SK-N-SH treated with all-trans-retinoic acid at 6 μM for 48 hours (cell line): ENCODE results near the gene VIT.

Source experiments
- ARNTL ChIP-seq: fragments of 450-650 bp; formaldehyde crosslinking; IDR thresholded peaks from 2 replicates; pipeline ENCODE4 v1.5.0; 2020; ENCODE audit warnings: low read depth, mild to moderate bottlenecking, moderate library complexity, borderline replicate concordance
- CREB5 ChIP-seq: fragments of 250-450 bp; sonication (Bioruptor Pico); IDR thresholded peaks from 2 replicates; pipeline ENCODE4 v1.5.1; 2020; ENCODE audit warnings: low read depth, mild to moderate bottlenecking, moderate library complexity
- ISL1 ChIP-seq: fragments of 250-450 bp; sonication (Bioruptor Pico); IDR thresholded peaks from 2 replicates; pipeline ENCODE4 v2.1.2; 2022; ENCODE audit warnings: mild to moderate bottlenecking, moderate library complexity
- ZFP3 ChIP-seq: fragments of 250-450 bp; sonication (Bioruptor Pico); IDR thresholded peaks from 2 replicates; pipeline ENCODE4 v1.5.0; 2020; ENCODE audit warnings: mild to moderate bottlenecking, moderate library complexity
- ZFP30 ChIP-seq: fragments of 450-650 bp; formaldehyde crosslinking; IDR thresholded peaks from 2 replicates; pipeline ENCODE4 v1.5.0; 2022; ENCODE audit warnings: mild to moderate bottlenecking, moderate library complexity
- ZNF70 ChIP-seq: fragments of 450-650 bp; formaldehyde crosslinking; IDR thresholded peaks from 2 replicates; pipeline ENCODE4 v1.5.0; 2020; ENCODE audit warnings: mild to moderate bottlenecking, moderate library complexity
- TF ChIP-seq, protein P1 (sequence below): fragments of 250-450 bp; sonication (Bioruptor Pico); IDR thresholded peaks from 2 replicates; pipeline ENCODE4 v1.5.0; 2020; ENCODE audit warnings: mild to moderate bottlenecking, moderate library complexity

GRCh38 chr2:36732673-36733036 is 36.1 kb downstream of the VIT start:
- TF ChIP-seq CREB5 (CRISPR knock-in tag): no peak
- no peak for TF ChIP-seq ZFP3 (CRISPR knock-in tag)
- TF ChIP-seq ZNF70 (CRISPR knock-in tag): no peak
- no peak for TF ChIP-seq ZFP30 (CRISPR knock-in tag)
- TF ChIP-seq, protein P1, sequence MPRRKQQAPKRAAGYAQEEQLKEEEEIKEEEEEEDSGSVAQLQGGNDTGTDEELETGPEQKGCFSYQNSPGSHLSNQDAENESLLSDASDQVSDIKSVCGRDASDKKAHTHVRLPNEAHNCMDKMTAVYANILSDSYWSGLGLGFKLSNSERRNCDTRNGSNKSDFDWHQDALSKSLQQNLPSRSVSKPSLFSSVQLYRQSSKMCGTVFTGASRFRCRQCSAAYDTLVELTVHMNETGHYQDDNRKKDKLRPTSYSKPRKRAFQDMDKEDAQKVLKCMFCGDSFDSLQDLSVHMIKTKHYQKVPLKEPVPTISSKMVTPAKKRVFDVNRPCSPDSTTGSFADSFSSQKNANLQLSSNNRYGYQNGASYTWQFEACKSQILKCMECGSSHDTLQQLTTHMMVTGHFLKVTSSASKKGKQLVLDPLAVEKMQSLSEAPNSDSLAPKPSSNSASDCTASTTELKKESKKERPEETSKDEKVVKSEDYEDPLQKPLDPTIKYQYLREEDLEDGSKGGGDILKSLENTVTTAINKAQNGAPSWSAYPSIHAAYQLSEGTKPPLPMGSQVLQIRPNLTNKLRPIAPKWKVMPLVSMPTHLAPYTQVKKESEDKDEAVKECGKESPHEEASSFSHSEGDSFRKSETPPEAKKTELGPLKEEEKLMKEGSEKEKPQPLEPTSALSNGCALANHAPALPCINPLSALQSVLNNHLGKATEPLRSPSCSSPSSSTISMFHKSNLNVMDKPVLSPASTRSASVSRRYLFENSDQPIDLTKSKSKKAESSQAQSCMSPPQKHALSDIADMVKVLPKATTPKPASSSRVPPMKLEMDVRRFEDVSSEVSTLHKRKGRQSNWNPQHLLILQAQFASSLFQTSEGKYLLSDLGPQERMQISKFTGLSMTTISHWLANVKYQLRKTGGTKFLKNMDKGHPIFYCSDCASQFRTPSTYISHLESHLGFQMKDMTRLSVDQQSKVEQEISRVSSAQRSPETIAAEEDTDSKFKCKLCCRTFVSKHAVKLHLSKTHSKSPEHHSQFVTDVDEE (CRISPR knock-in tag): no peak
- no peak for TF ChIP-seq ARNTL (CRISPR knock-in tag)
- TF ChIP-seq ISL1: no peak
